SK-N-MC (cell line): Measurements from ENCODE around the gene ACTN3.
A peak's percentile ranks its signal among the peaks of the same experiment; 100 is the strongest.

ENCODE experiments used
- DNase-seq: peaks from one replicate; pipeline ENCODE4 v3.0.0-alpha.2; 2011; ENCODE audit warnings: low read depth, low spot score
- H3K27ac ChIP-seq: fragments of 200-600 bp; sonication (generic); 2 replicates; pipeline ENCODE4 v1.5.1; 2016; ENCODE audit warnings: mixed run types
- H3K36me3 ChIP-seq: fragments of 200-600 bp; sonication (generic); 2 replicates; pipeline ENCODE4 v1.6.1; 2017; ENCODE audit warnings: antibody characterized with exemption, low read length, mixed read lengths; ENCODE audit not compliant: insufficient read depth
- H3K4me3 ChIP-seq: fragments of 200-600 bp; sonication (generic); 2 replicates; pipeline ENCODE4 v1.5.1; 2016
- H3K9ac ChIP-seq: fragments of 200-600 bp; sonication (generic); 2 replicates; pipeline ENCODE4 v1.8.0; 2017; ENCODE audit warnings: mixed run types, mixed read lengths; ENCODE audit not compliant: insufficient read length
- H3K9me3 ChIP-seq: fragments of 200-600 bp; sonication (generic); 2 replicates; pipeline ENCODE4 v1.6.1; 2017; ENCODE audit warnings: low read depth, mild to moderate bottlenecking, antibody characterized with exemption, low read length, moderate library complexity, mixed read lengths
- EZH2 ChIP-seq: fragments of 200-600 bp; sonication (generic); IDR thresholded peaks from one replicate; pipeline ENCODE4 v1.6.1; 2017; ENCODE audit warnings: antibody characterized with exemption
- FOXP2 ChIP-seq: optimal IDR thresholded peaks from 2 replicates; pipeline ENCODE3; 2011; ENCODE audit warnings: mild to moderate bottlenecking, moderate library complexity; ENCODE audit not compliant: insufficient read depth; ENCODE audit errors: extremely low read length, control extremely low read depth
- POLR2AphosphoS5 ChIP-seq: IDR thresholded peaks from 2 replicates; pipeline ENCODE4 v1.6.1; 2012; ENCODE audit warnings: mild to moderate bottlenecking, low read depth, low read length, borderline replicate concordance

The ACTN3 gene

DNA sequence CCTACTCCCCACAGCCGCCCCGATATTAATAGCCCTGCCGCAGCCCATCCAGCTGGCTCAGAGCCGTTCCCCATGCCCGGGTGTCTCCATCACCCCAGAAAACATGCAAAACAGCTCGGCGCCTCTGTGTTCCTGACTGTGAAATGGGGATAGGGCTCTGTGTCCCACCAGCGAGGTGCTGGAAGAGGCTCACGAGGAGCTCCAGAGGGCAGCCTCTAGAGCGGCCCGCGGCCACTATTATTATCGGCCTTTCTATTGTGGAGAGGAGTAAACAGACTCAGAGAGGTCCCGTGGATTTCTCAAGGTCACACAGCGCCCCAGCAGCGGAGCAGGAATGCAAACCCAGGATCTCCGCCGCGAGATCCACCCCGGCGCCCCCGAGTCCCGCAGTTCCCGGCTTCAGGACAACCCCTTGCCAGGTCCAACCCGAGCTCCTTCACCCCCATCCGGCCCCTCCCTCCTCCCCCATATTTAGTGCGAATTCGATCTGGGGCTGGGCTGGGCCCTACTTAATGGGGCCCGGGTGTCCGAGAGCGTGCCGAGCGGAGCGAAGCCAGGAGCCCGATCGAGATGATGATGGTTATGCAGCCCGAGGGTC, at the start of gene ACTN3:
TSS of gene ACTN3 (plus strand) at position 536 of the 598 bp plus-strand sequence. CDS start at position 571, 35 bp downstream.
- Histone ChIP-seq H3K27ac (no peak within 1 kb of the TSS), H3K9ac (peak within 1 kb of the TSS; percentile 89), H3K9me3 (no peaks in the 10 kb centered on the region), H3K4me3 (peak within 1 kb of the TSS; percentile 89), H3K36me3 (no peaks in the 10 kb centered on the region)
- no peak for DNase-seq
- TF ChIP-seq POLR2AphosphoS5 = no peak
- no peak for TF ChIP-seq FOXP2
- no peak for TF ChIP-seq EZH2

DNA sequence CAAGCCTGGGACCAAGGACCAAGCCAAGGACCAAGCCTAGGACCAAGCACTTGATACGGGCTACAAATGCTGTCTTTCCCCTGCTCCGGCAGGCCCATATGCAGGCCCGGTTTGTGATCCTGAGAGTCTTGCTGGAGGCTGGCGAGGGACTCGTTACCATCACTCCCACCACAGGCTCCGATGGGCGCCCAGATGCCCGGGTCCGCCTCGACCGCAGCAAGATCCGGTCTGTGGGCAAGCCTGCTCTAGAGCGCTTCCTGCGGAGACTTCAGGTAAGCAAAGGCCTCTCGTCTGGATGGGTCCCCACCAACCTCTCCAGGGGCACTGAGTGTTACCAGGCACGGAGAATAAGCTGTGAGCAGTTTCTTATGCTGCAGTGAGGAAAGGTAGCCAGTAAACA, 49.5 kb upstream of the ACTN3 start:
- DNase-seq = no peak
- H3K9me3 ChIP-seq = no peaks in the 10 kb centered on the region
- no peak overlapping the region for H3K4me3 ChIP-seq
- TF ChIP-seq EZH2 (no peak), POLR2AphosphoS5 (no peak), FOXP2 (no peak)
- no peak overlapping the region for H3K27ac ChIP-seq
- H3K36me3 ChIP-seq = peaks cover 12% of the 10 kb centered on the region; the same call in 1 of the 2 replicates
- H3K9ac ChIP-seq = no peak overlapping the region

DNA sequence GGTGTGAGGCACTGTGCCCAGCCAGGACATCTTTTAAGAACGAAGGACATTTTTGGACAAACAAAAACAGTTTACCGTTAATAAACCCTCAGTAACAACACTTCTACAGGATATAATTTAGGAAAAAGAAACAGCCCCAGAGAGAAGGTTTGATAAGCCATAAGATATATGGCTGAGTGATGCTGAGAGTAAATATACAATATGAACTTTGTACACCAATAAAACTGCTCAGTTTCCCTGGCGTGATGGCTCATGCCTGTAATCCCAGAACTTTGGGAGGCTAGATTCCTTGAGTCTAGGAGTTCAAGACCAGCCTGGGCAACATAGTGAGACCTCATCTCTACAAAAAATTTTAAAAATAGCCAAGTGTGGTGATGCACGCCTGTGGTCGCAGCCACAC, 48.2 kb upstream of the ACTN3 start:
- no peak for DNase-seq
- no peak for TF ChIP-seq POLR2AphosphoS5
- no peak for TF ChIP-seq FOXP2
- TF ChIP-seq EZH2 = no peak
- no peak overlapping the region for H3K4me3 ChIP-seq
- H3K9ac ChIP-seq = no peak overlapping the region
- no peaks in the 10 kb centered on the region for H3K9me3 ChIP-seq
- peaks cover 3% of the 10 kb centered on the region; the same call in 1 of the 2 replicates for H3K36me3 ChIP-seq
- H3K27ac ChIP-seq = no peak overlapping the region

DNA sequence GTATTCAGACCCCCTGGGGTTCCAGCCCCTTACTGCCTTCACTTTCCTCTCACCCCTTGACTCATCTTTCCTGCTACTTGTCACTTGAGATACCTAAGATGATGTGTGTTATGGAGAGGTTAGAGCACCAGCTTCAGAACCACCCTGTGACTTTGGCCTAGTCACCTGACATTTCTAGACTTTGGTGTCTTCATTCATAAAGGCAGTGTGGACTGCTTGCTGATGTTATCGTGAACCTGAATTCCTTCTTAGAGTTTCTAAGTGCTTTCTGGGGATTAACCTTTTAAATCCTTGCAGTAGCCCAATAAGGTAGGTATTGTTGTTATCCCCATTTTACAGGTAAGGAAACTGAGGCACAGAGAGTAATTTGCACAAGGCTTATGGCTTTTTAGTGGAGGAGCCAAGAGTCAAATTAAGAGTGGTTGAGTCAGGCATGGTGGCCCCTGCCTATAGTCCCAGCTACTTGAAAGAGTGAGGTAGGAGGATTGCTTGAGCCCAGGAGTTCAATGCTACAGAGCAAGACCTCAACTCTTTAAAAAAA, 41.4 kb upstream of the ACTN3 start:
- Histone ChIP-seq H3K9ac (no peak overlapping the region), H3K4me3 (no peak overlapping the region), H3K27ac (no peak overlapping the region), H3K36me3 (peaks cover 11% of the 10 kb centered on the region; the same call in 1 of the 2 replicates), H3K9me3 (no peaks in the 10 kb centered on the region)
- DNase-seq = no peak
- TF ChIP-seq POLR2AphosphoS5 (no peak), EZH2 (no peak), FOXP2 (no peak)

DNA sequence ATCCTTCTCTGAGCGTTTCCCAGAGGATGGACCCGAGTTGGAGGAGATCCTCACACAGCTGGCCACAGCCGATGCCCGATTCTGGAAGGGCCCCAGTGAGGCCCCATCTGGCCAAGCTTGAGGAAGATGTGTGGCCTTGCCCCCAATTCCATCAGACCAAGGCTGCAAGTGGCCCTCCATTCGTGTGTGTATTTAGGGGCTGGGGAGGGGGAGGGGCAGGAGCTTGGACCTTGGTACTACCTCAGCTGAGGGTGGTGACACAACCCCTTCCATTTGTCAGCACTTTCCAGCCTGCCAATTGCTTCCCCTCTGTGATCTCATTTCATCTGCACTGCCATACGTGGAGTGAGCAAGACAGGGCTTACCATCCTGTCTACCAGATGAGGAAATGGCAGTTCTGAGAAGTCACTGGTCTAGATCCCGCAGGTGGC, 37.6 kb upstream of the ACTN3 start:
- H3K36me3 ChIP-seq = peaks cover 12% of the 10 kb centered on the region
- no peak overlapping the region for H3K27ac ChIP-seq
- no peak for DNase-seq

DNA sequence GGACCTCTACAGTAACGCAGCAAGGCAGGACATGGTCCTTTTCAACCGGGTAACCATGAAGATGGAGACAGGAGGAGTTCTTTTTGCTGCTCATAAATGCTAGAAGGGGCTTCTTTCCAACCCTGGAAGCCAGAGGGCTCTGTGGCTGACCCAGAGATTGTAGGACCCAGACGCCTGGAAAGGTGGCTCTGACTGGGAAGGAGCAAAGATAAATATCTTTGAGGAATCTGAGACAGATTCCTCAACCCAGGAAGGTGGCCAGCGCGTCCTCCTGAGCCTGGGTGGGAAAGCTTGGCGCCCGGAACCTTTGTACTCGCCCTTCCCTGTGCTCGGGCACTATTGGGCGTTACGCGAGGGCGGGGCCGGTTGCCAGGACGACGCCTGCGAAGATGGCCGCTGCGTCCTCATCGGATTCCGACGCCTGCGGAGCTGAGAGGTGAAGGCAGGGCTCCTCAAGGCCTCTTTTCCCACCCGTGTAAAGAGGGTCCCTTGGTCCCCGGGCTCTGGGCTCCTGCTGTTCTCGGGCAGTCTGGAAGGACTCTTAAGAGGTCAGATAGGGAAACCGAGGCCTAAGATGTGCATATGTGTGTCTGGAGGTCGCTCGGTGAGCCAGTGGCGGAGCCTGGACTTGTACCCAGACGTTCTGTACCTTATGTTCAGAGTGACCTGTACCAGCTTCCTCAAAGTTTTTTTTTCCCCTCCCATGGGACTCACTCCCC, 36.3 kb upstream of the ACTN3 start, which contains the start of gene BBS1:
TSS of gene BBS1 (plus strand) at position 365 of the 719 bp plus-strand sequence. CDS start at position 390, 25 bp downstream.
- TF ChIP-seq POLR2AphosphoS5 (peak; percentile 86), EZH2 (no peak), FOXP2 (peak; percentile 65)
- Histone ChIP-seq H3K27ac (peak within 1 kb of the TSS; percentile 62; the same call in 1 of the 2 replicates), H3K9ac (peak within 1 kb of the TSS; percentile 63), H3K4me3 (peak within 1 kb of the TSS; percentile 81), H3K9me3 (no peaks in the 10 kb centered on the region), H3K36me3 (peaks cover 4% of the 10 kb centered on the region; the same call in 1 of the 2 replicates)
- DNase-seq = no peak

More for the DNA sequence above, 37.6 kb upstream of the ACTN3 start:
- H3K9me3 ChIP-seq = no peaks in the 10 kb centered on the region
- TF ChIP-seq POLR2AphosphoS5 (no peak), FOXP2 (no peak), EZH2 (no peak)
- no peak overlapping the region for H3K9ac ChIP-seq
- H3K4me3 ChIP-seq = no peak overlapping the region

DNA sequence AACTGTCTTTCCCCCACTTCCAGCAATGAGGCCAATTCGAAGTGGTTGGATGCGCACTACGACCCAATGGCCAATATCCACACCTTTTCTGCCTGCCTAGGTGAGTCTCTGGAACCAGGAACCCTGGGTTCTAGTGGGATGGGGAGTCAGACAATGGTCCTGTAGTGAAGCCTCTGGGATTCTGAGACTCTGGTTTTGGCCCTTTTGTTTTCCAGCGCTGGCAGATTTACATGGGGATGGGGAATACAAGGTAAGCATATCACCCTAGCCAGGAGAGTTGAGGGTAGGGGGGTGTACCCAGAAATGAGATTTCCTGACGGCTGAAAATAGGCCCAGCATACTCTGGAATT, 35.7 kb upstream of the ACTN3 start:
- Histone ChIP-seq H3K27ac (no peak overlapping the region), H3K4me3 (peak overlapping the region; percentile 81), H3K36me3 (peaks cover 4% of the 10 kb centered on the region; the same call in 1 of the 2 replicates), H3K9ac (peak overlapping the region; percentile 63), H3K9me3 (no peaks in the 10 kb centered on the region)
- no peak for TF ChIP-seq FOXP2
- no peak for TF ChIP-seq EZH2
- no peak for TF ChIP-seq POLR2AphosphoS5
- DNase-seq = no peak

DNA sequence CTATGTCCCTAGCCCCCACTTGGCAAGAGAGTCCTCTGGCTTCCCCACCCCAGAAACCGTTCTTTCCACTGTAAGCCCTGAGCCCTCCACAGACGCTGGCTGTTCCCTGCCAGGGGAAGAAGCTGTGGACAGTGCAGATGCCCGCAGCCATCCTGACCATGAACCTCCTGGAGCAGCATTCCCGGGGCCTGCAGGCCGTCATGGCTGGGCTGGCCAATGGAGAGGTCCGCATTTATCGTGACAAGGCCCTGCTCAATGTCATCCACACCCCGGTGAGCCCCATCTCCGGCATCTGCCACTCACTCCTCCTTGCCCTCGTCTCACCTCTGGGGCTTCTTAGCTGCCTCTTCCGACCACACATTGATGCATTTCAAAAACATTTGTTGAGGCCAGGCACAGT, 23.1 kb upstream of the ACTN3 start:
- Histone ChIP-seq H3K27ac (no peak overlapping the region), H3K9ac (no peak overlapping the region), H3K9me3 (no peaks in the 10 kb centered on the region), H3K36me3 (peaks cover 8% of the 10 kb centered on the region; the same call in 1 of the 2 replicates), H3K4me3 (no peak overlapping the region)
- no peak for TF ChIP-seq FOXP2
- no peak for TF ChIP-seq EZH2
- no peak for TF ChIP-seq POLR2AphosphoS5
- no peak for DNase-seq
